GM18507 (cell line): ENCODE data around the gene SEC14L1.
A peak's percentile ranks its signal among the peaks of the same experiment; 100 is the strongest.

Experiments
- DNase-seq: peaks from one replicate; pipeline ENCODE4 v3.0.0; 2011; ENCODE audit warnings: low read depth; ENCODE audit not compliant: insufficient read length; ENCODE audit errors: extremely low spot score
- FAIRE-seq: peaks from 2 replicates; lab custom pipeline; 2011; peaks lifted over from hg19 to GRCh38; lab: Jason Lieb, UNC

SEC14L1 gene

DNA sequence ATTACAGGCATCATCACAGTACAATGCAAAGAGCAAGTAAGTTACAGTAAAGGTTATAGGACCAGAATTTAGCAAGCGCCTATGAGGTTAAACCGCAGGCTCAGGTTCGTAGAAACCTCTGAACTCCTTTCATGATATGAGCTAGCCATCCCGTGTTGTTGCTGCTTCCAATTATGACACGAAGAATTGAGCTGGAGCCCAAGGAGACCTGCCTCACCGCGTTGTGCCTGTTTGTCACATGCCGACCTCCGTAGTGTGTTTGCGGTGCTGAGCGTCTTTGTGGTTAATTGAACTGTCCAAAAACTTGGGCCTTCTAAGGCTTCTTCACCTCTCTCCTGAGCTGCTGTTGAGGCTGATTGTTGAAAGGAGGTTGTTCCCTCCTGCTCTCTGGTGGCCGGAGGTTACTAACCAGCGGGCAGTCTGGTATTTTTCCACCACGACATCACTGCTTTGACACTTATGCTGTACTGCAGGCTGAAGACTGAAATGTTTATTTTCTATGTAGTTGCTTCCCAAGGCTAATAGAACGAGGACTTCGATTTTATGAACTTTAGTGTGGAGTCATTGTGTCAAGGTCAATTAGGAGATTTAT, 67.5 kb downstream of the SEC14L1 start:
- DNase-seq (no peak), FAIRE-seq (no peak)

DNA sequence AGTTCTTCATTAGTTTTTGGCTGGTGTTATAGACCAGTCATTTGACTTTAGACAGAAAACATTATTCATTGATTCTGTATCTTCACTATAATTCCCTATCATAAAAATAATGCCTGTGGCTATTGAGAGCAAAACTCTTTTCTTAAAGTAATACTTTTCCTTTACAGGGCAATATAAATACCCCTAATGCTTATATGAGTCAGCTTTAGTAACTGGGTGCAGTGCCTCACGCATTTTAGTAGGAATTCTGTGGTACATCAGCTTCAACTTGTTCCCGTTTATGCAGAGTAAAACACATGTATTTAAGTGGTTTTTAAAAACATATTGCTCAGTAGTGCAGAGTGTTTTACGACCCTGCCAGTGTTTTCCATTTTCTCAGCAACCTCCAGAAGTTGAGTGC, 68.1 kb downstream of the SEC14L1 start:
- no peak for DNase-seq
- no peak for FAIRE-seq

DNA sequence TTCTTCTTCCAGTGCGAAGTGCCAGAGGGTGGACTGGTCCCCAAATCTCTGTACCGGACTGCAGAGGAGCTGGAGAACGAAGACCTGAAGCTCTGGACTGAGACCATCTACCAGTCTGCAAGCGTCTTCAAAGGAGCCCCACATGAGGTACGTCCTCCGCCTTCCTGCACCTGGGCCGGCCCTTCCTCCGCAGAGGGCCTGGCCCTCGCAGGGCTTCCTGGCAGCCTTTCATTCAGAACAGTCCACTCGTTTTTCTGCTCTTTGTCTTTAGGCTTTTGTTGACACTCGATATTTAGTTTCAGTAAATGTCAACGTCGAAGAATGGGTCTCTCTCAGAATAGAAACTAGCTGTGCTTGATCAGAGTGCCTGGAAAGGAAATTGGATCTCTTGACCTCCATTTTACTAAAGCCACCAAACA, 68.6 kb downstream of the SEC14L1 start:
- FAIRE-seq (no peak), DNase-seq (no peak)

GRCh38 chr17:77210331-77210730, 69.6 kb downstream of the SEC14L1 start:
- FAIRE-seq = no peak
- DNase-seq = no peak

DNA sequence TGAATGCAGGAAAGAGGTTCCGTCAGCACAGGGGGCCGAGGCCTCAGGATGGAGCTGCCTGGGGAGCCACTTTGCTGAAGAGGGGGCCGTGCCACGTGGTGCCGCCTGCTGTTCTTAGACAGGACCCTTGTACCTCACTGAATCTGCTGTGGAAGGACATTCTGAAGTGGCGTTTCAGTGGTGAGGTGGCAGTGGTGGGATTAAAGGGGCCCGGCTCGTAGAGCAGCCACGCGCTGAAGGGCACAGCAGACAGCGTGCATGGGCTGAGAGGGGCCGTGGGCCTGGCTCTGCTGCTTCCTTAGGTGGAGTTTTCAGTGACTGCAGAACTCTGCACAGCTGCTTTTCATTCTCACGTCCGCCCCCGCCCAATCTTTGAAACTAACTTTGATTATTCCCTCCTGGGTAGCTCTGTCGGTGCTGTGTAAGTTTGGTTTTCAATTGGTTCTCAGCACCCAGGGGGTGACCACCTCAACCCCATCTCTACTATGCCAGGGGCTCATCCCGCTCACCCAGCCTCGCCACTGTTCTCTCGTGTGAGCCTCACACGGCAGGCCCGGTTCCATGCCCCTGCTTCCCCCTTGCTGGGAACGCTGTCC, 70.3 kb downstream of the SEC14L1 start:
- DNase-seq (no peak), FAIRE-seq (no peak)

DNA sequence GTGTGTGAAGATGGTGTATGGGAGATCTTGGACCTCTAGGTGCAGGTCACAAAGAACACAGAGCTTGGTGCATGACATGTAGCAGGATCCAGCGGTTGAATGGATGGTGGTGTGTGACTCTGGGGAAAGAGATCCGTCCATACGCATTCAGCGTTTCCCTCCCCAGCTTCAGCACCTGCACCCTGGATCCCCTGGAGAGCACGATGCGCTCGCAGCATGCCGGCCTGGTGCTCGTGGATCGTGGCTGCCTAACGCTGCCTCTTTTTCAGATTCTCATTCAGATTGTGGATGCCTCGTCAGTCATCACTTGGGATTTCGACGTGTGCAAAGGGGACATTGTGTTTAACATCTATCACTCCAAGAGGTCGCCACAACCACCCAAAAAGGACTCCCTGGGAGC, 70.9 kb downstream of the SEC14L1 start:
- FAIRE-seq (no peak), DNase-seq (no peak)

DNA sequence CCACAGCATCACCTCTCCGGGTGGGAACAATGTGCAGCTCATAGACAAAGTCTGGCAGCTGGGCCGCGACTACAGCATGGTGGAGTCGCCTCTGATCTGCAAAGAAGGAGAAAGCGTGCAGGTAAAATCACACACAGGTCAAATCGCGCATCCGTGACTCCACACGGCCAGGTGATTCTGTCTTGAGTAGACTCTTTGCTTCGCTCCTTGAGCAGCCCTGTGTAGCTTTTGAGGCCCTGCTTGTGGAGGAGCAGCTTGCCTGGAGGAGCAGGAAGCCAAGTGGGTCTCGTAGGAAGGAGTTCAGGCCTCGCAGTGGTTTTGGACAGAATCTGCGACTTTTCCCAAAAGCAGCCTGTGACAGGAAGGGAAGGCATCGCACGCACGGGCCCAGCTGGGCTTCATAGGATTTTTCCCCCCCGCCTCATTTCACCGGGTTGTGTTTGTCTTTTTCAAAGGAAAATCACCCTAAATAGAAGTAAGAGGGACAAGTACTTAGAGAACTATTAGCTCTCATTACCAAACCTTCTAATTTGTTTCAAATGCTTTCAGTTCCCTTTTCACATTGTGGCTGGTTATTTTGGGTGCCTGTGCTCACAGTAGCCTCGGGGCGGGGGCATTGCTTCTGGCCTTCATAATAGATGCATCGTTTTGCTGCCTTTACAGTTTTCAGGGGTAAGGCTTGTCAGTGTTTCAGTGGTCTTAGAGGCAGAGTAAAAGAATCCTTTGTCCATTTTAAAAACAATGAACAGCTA, 71.5 kb downstream of the SEC14L1 start:
- peak; percentile 86 for FAIRE-seq
- DNase-seq = peak; percentile 69

- no peak for FAIRE-seq
- DNase-seq = no peak
Observed at GRCh38 chr17:77212833-77213777, 72.3 kb downstream of the SEC14L1 start.

DNA sequence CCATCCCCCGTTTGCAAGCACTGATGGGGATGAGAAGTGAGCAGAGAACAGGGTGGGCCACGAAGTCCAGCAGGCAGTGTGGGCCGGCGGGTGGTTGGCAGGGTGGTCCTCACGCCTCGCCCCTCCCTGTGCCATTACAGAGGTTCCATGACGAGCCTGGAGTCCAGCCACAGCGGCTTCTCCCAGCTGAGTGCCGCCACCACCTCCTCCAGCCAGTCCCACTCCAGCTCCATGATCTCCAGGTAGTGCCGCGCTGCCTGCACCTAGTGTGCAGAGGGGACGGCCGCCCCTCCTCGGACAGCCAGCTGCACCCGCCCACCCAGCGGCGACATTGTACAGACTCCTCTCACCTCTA, 73.0 kb downstream of the SEC14L1 start:
- no peak for FAIRE-seq
- DNase-seq = no peak

- FAIRE-seq = no peak
Observed at GRCh38 chr17:77214328-77214727, 73.6 kb downstream of the SEC14L1 start.

DNA sequence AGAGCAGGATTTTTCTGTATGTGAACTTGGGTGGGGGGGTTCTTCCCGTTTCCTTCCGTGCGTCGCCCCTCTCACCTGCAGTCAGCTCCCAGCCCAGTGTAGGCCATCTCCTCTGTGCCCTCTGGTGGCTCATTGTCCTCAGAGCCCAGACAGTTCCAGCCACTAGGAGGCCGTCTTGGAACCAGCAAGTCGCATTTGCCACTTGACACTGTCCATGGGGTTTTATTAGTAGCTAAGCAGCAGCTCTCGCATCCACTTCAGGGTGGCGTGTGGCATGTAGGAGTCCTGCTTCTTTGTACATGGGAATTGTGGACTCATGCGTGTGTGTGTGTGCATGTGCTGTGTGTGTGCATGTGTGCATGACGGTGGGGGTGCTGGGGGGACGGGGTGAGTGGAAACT, 74.0 kb downstream of the SEC14L1 start:
- FAIRE-seq = no peak
- DNase-seq = no peak

More at GRCh38 chr17:77214328-77214727, 73.6 kb downstream of the SEC14L1 start:
- no peak for DNase-seq

- no peak for FAIRE-seq
- no peak for DNase-seq
Observed at GRCh38 chr17:77215281-77215680, 74.5 kb downstream of the SEC14L1 start.

GRCh38 chr17:77216486-77216885, 75.7 kb downstream of the SEC14L1 start:
- DNase-seq (no peak), FAIRE-seq (no peak)

DNA sequence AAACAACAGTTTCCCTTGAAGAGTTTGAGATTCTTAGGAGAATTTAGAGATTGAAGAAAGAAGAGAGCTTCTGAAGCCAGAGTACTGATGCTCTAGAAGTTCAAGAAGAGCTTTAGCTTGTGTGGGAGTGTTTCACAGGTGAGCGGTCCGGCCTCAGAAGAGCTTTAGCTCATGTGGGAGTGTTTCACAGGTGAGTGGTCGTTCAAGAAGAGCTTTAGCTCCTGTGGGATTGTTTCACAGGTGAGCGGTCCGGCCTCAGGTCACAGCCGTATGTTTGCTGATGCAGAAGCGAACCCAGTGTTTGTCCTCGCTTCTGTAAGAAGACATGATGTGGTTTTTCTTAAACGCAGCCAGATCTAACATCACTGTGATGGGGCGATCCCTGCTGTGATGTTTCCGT, 76.4 kb downstream of the SEC14L1 start:
- DNase-seq (no peak), FAIRE-seq (no peak)

DNA sequence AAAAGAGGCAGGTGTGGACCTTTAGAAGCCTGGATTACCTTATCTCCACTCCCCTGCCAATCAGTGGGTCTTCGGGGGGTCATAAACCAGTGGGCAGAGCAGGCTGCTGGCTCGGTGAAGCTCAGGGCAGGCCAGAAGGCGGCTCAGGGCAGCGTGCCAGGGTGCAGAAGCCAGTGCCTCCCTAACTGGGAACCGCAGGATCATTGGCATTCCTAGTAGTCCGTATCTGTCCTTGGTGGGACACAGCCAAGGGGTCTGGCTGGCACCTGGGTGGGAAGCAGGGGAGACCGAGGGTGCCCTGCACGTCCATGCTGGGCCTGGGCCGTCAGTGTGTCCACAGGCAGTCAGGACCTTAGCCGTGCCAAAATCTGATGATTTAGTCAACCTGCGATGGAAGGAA, 76.8 kb downstream of the SEC14L1 start:
- no peak for FAIRE-seq

GRCh38 chr17:77218902-77219301, 78.1 kb downstream of the SEC14L1 start:
- DNase-seq (no peak), FAIRE-seq (no peak)

More for the DNA sequence above, 76.8 kb downstream of the SEC14L1 start:
- no peak for DNase-seq

DNA sequence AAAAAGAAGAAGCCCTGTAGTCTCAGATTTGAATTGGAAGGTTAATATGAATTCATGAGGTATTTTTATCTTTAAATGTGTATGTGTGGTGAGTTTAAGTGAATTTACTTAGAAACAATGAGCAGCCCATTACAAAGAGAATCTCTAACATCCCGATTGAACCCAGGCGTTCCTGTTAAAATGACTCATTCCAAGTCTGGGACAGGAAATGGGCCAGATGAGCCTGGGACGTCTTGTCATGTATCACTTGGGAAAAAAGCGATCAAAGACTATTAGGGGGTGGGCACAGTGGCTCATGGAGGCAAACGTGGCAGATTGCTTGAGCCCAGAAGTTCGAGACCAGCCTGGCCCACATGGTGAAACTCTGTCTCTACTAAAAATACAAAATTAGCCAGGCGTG, 81.6 kb downstream of the SEC14L1 start:
- DNase-seq (no peak), FAIRE-seq (no peak)

DNA sequence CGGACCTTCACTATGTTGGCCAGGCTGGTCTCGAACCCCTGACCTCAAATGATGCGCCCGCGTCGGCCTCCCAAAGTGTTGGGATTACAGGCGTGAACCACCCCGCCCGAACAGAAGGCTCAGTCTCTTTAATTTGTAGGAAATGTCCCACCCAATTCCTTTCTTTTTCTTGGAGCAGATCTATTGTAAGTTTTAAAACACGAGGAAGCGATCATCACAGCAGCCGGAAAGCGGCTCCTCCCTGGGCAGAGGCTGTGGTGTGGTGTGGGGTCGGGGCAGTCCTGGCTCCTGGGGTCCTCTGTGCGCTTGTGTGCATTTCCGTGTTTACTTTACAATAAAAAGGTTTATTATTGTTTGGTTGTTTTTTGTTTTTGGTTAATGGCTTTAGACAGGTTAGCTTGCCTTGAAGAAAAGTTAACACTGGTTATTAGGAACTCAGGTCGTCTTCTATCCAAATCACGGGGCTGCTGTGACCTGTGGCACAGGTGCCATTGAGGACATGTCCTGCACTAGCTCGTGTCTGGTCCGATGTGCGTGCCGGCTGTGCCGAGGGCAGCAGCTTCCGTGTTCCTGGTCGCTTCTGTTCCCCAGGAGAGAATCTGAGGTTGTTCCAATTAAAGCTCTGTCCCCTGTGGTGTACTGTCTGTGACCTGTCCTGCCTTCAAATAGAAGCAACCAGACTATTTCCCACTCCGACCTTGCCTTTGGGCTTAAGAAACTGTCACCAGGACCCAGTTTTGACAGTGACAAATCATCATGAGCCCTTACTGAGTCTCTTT, 83.1 kb downstream of the SEC14L1 start:
- no peak for FAIRE-seq
- DNase-seq = no peak

- DNase-seq (no peak), FAIRE-seq (no peak)
Observed at GRCh38 chr17:77225265-77225664, 84.5 kb downstream of the SEC14L1 start.
